ENCODE data around the gene TAF1B. TPM values are rescaled to one million over a fixed set of nuclear protein-coding genes. Genes with fewer than 3 reads are reported as not detected.

TAF1B gene
- total RNA-seq, 1 donor from 2014 or later: 6.1 TPM

Other genes starting within 250 kb of the TAF1B start
- gene YWHAQ, start 212.5 kb upstream of the TAF1B start, total RNA-seq: 102 TPM
- 1.0 TPM for gene GRHL1, start 108.2 kb downstream of the TAF1B start, total RNA-seq
- gene KLF11, start 200.1 kb downstream of the TAF1B start, total RNA-seq: 24.4 TPM
- gene CYS1, start 236.9 kb downstream of the TAF1B start, total RNA-seq: 3.6 TPM

Measured in Right ventricle myocardium superior (tissue), 1 donor.